ENCODE data around the gene GLE1. TPM values are rescaled to one million over a fixed set of nuclear protein-coding genes. Genes with fewer than 3 reads are reported as not detected.

GLE1 gene
- total and polyA plus RNA-seq, 2 donors = 23.7 to 36.8 TPM

DNA sequence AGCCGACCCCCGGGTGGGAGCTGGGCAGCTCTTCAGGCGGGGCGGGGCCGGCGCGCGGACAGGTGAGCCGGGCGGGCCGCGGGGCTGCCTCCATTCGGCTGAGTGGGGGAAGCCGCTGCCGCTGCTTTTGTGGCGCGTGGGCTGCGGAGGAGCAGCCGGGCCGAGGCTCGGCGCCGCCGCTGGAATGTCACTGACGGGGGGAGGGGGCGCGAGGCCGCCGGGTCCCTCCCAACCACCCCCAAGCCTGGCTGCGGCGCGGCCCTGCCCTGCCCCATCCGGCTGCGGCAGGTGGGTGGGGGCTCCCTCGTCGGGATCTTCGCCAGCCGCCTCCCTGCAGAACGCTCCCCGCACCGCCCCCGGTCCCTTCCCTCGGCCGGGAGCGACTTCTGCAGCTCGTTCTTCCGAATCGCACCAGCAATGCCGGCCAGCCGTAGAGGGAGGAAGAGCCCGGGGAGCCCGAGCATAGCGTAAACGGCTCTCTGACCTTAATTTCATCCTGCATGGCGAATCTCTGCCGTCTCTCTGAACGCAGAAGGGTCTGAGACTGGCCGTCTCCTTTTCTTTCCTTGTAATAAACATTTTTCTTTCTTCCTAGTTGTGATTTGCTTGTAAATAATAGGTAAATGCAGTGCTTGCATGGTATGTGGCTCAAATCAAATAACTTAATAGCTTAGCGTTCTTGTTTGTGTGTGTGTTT lies 48.4 kb downstream of the GLE1 start:
- Histone ChIP-seq H3K9me3 (ENCODE audit: control insufficient read depth in 2 of 2, insufficient read depth in 1 of 2, low read length in 1 of 2) (no peaks in the 10 kb centered on the region), H3K36me3 (ENCODE audit: control insufficient read depth in 2 of 2, insufficient read depth in 2 of 2, low read length in 1 of 2) (no peaks in the 10 kb centered on the region), H3K4me1 (ENCODE audit: control insufficient read depth in 2 of 2, insufficient read depth in 2 of 2, low read length in 2 of 2) (peaks cover 13 to 38% of the 10 kb centered on the region in 2 donors), H3K4me3 (ENCODE audit: low read length in 2 of 2) (peak overlapping the region; percentile 73 to 74), H3K27me3 (ENCODE audit: control insufficient read depth in 2 of 2, insufficient read depth in 1 of 2, low read length in 1 of 2) (no peaks in the 10 kb centered on the region), H3K27ac (ENCODE audit: low read depth in 1 of 2, low read length in 1 of 2) (peak overlapping the region; percentile 52 to 77)
- peak in 4 of 9 donors; percentile 23 to 44 (median 28) for DNase-seq (ENCODE audit: low read depth in 6 of 9, low spot score in 9 of 9)
- WGBS = 1% methylated on average over 59 of the region's 59 CpGs

DNA sequence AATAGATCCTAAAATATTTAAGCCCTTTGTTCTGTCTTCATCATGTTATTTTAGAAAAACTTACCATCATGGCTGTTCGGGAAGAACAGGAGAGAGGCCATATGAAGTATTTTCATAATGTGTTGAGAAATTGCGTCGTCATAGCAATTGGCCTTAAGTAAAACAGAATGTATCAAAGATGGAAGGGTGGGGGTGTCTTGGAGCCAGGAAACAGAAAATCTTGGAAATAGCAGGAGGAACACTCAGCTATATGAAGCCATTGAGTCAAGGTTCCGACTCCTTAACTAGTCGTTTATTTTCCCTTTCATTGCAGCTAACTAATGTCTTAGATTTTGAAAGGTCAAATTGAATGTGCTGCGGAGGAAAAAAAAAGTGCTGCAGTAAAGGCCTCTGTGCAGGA lies 49.2 kb downstream of the GLE1 start:
- H3K9me3 ChIP-seq (ENCODE audit: control insufficient read depth in 2 of 2, insufficient read depth in 1 of 2, low read length in 1 of 2) = no peaks in the 10 kb centered on the region
- peak overlapping the region; percentile 73 to 74 for H3K4me3 ChIP-seq (ENCODE audit: low read length in 2 of 2)
- no peaks in the 10 kb centered on the region for H3K27me3 ChIP-seq (ENCODE audit: control insufficient read depth in 2 of 2, insufficient read depth in 1 of 2, low read length in 1 of 2)
- peak in 1 of 9 donors; percentile 3 for DNase-seq (ENCODE audit: low read depth in 6 of 9, low spot score in 9 of 9)
- no peaks in the 10 kb centered on the region for H3K36me3 ChIP-seq (ENCODE audit: control insufficient read depth in 2 of 2, insufficient read depth in 2 of 2, low read length in 1 of 2)
- WGBS = 73% methylated on average over 6 of the region's 6 CpGs
- peaks cover 13 to 46% of the 10 kb centered on the region in 2 donors for H3K4me1 ChIP-seq (ENCODE audit: control insufficient read depth in 2 of 2, insufficient read depth in 2 of 2, low read length in 2 of 2)
- H3K27ac ChIP-seq (ENCODE audit: low read depth in 1 of 2, low read length in 1 of 2) = no peak overlapping the region

DNA sequence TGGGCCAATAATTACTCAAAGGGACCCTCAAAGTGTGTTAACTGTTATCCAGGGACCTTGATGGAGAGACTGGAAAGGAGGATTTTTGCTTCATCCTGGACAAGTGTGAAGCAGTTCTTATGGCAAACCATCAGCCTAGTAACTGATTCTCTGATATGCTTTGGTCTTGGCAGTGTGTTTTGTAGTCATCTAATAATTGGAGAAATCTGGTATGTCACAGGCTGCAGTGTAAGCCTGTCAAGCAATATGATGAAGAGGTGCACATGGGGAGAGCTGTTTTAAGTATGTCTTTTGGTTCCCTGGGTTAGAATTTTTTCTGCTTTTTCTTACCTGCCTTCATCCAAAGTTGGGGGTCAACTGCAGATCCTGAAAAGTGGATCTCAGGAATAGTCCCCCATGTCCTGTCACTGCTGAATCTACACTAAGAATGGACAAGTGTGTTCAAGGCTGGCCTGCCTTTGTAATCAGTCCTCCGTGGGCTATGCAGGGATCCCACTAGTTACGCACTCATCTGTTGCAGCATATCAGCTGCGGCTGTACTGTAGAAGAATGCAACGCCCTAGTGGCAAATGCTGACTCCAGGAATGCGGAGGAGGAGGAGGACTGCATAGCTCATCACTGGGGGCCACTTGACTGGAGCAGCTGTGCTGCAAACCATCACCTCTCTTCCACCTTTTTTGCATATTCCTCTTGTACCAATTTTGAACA lies 49.8 kb downstream of the GLE1 start:
- Histone ChIP-seq H3K9me3 (ENCODE audit: control insufficient read depth in 2 of 2, insufficient read depth in 1 of 2, low read length in 1 of 2) (no peaks in the 10 kb centered on the region), H3K27ac (ENCODE audit: low read depth in 1 of 2, low read length in 1 of 2) (peak overlapping the region; percentile 8 to 15), H3K36me3 (ENCODE audit: control insufficient read depth in 2 of 2, insufficient read depth in 2 of 2, low read length in 1 of 2) (no peaks in the 10 kb centered on the region), H3K27me3 (ENCODE audit: control insufficient read depth in 2 of 2, insufficient read depth in 1 of 2, low read length in 1 of 2) (no peaks in the 10 kb centered on the region), H3K4me1 (ENCODE audit: control insufficient read depth in 2 of 2, insufficient read depth in 2 of 2, low read length in 2 of 2) (peaks cover 13 to 51% of the 10 kb centered on the region in 2 donors), H3K4me3 (ENCODE audit: low read length in 2 of 2) (no peak overlapping the region)
- DNase-seq (ENCODE audit: low read depth in 6 of 9, low spot score in 9 of 9) = peak in 1 of 9 donors; percentile 25
- 92% methylated on average over 5 of the region's 5 CpGs for whole genome bisulfite sequencing

DNA sequence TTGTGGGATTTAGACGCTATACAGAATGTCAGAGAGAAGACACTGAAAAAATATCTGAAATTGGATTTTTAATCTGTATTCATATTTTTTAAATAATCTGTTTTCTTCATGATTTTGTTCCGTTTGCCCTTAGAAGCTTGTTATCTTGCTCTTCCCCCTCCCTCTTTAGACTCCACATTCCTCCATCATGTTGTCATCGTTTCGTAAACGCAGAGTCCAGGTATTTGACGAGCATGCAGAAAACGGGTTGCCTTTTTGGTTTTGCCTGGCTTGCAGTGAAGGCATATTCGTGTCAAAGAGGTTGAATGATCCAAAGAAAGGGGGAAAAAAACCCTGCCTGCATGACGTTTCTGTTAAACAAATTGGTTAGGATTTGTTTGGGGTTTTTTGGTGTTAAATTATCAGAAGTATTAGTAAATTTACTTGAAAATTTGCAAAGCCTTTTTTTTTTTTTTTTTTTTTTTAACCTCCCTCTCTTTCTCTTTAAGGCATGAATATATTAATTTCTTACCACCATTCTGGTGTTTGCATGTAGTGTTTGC lies 50.7 kb downstream of the GLE1 start:
- DNase-seq (ENCODE audit: low read depth in 6 of 9, low spot score in 9 of 9) = no peak
- Histone ChIP-seq H3K9me3 (ENCODE audit: control insufficient read depth in 2 of 2, insufficient read depth in 1 of 2, low read length in 1 of 2) (no peaks in the 10 kb centered on the region), H3K4me1 (ENCODE audit: control insufficient read depth in 2 of 2, insufficient read depth in 2 of 2, low read length in 2 of 2) (peaks cover 13 to 49% of the 10 kb centered on the region in 2 donors), H3K27ac (ENCODE audit: low read depth in 1 of 2, low read length in 1 of 2) (no peak overlapping the region), H3K4me3 (ENCODE audit: low read length in 2 of 2) (no peak overlapping the region), H3K27me3 (ENCODE audit: control insufficient read depth in 2 of 2, insufficient read depth in 1 of 2, low read length in 1 of 2) (no peaks in the 10 kb centered on the region), H3K36me3 (ENCODE audit: control insufficient read depth in 2 of 2, insufficient read depth in 2 of 2, low read length in 1 of 2) (no peaks in the 10 kb centered on the region)
- 90% methylated on average over 9 of the region's 9 CpGs for WGBS

DNA sequence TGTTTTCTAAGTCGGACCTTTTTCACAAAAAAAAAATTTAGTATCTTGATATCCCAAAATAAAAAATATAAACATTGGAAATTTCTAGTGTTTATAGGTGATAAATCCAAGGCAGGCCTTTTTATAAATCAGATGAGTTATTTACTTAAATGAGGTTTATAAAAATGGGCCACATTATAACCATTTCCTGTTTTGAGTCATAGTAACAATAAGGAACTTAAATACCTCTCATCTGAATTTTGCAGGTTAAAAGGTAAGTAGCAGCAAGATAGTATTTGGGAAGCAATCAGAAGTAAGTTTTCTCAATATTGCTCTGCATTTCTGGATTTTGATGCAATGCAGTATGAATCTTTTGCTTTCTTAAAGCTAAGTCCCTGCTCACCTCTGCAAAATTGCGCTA lies 51.8 kb downstream of the GLE1 start:
- DNase-seq (ENCODE audit: low read depth in 6 of 9, low spot score in 9 of 9) = no peak
- over 99% methylated on average over 2 of the region's 2 CpGs for WGBS
- Histone ChIP-seq H3K4me1 (ENCODE audit: control insufficient read depth in 2 of 2, insufficient read depth in 2 of 2, low read length in 2 of 2) (peaks cover 13 to 39% of the 10 kb centered on the region in 2 donors), H3K4me3 (ENCODE audit: low read length in 2 of 2) (no peak overlapping the region), H3K27ac (ENCODE audit: low read depth in 1 of 2, low read length in 1 of 2) (no peak overlapping the region), H3K36me3 (ENCODE audit: control insufficient read depth in 2 of 2, insufficient read depth in 2 of 2, low read length in 1 of 2) (no peaks in the 10 kb centered on the region), H3K9me3 (ENCODE audit: control insufficient read depth in 2 of 2, insufficient read depth in 1 of 2, low read length in 1 of 2) (no peaks in the 10 kb centered on the region), H3K27me3 (ENCODE audit: control insufficient read depth in 2 of 2, insufficient read depth in 1 of 2, low read length in 1 of 2) (no peaks in the 10 kb centered on the region)

DNA sequence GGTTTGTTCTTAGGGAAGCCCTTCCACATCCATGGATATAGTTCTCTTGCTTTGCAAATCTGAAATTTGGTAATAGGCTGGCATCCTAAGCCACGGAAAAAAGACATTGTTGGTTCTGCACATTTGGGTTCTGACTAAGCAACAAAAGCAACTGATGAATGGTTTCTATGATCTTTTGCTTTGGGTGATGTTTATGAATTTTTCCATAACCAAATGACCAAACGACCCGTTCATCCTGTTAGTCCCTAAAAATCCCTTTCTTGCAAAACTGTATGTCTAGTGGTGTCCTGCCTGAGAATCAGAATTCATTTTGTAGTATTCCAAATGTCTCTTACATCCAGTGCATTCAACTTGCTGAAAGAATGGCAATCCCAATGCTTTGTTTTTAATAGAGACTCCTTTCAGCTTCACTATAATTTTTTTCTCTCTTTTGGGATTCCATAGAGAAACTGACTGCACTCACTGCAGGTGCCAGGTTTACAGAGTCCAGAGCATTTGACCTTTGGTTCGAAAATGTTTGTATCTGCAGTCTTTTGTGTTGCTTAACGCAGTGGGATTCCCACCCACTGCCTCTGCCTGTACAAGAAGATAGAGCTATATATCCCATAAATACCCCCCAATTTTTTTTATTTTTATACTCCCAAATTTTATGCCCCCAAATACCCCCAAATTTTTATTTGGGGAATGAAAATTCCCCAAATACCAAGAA lies 52.6 kb downstream of the GLE1 start:
- Histone ChIP-seq H3K36me3 (ENCODE audit: control insufficient read depth in 2 of 2, insufficient read depth in 2 of 2, low read length in 1 of 2) (peaks cover 0 to 1% of the 10 kb centered on the region in 2 donors), H3K4me1 (ENCODE audit: control insufficient read depth in 2 of 2, insufficient read depth in 2 of 2, low read length in 2 of 2) (peaks cover 13 to 32% of the 10 kb centered on the region in 2 donors), H3K27me3 (ENCODE audit: control insufficient read depth in 2 of 2, insufficient read depth in 1 of 2, low read length in 1 of 2) (no peaks in the 10 kb centered on the region), H3K4me3 (ENCODE audit: low read length in 2 of 2) (no peak overlapping the region), H3K27ac (ENCODE audit: low read depth in 1 of 2, low read length in 1 of 2) (no peak overlapping the region), H3K9me3 (ENCODE audit: control insufficient read depth in 2 of 2, insufficient read depth in 1 of 2, low read length in 1 of 2) (no peaks in the 10 kb centered on the region)
- 97% methylated on average over 5 of the region's 5 CpGs for WGBS
- no peak for DNase-seq (ENCODE audit: low read depth in 6 of 9, low spot score in 9 of 9)

DNA sequence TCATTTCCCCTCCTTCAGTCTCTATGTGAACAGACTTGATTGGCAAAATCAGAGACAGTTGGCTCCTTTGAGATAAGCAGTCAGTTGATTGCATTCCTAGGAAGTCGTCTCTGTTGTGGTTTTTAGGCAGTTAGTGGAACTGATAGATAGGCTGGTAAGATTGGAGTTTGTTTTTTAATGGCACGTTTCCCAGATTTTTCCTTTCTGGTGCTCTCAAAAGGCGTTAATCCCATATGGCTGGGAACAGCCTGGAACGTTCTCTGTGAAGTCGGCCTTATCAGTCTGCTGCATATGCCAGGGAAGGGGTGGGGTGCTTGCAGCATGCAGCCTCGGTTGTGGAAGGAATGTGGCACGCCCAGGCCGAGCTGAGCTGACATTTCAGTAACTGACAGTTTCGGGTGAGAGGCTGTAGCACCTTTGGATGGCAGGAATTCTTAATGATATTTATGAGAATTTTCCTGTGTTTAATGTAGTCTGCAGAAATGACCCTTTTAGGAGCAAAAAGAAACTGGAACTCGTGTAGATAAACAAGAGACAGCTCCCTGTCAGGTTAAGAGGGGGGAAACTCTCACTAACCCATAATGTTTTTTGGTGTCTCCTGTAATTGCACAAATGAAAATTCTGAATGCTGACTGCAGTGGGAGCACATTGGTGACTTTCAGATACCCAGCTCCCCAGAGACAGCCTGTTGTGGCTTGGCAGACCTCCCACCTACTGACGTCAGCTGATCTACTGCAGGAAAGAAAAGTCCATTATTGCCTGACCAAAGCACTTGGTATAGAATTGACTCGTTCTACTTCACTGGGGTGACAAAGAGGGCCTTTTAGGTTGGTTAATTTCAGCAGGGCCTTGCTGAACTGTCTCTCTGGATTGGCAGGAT lies 54.2 kb downstream of the GLE1 start:
- Histone ChIP-seq H3K4me1 (ENCODE audit: control insufficient read depth in 2 of 2, insufficient read depth in 2 of 2, low read length in 2 of 2) (peaks cover 13 to 30% of the 10 kb centered on the region in 2 donors), H3K27me3 (ENCODE audit: control insufficient read depth in 2 of 2, insufficient read depth in 1 of 2, low read length in 1 of 2) (no peaks in the 10 kb centered on the region), H3K36me3 (ENCODE audit: control insufficient read depth in 2 of 2, insufficient read depth in 2 of 2, low read length in 1 of 2) (peaks cover 4 to 7% of the 10 kb centered on the region in 2 donors), H3K4me3 (ENCODE audit: low read length in 2 of 2) (no peak overlapping the region), H3K9me3 (ENCODE audit: control insufficient read depth in 2 of 2, insufficient read depth in 1 of 2, low read length in 1 of 2) (no peaks in the 10 kb centered on the region), H3K27ac (ENCODE audit: low read depth in 1 of 2, low read length in 1 of 2) (peak overlapping the region in 1 of 2 donors; percentile 59)
- 13% methylated on average over 12 of the region's 12 CpGs for whole genome bisulfite sequencing
- DNase-seq (ENCODE audit: low read depth in 6 of 9, low spot score in 9 of 9) = peak in 1 of 9 donors; percentile 25

DNA sequence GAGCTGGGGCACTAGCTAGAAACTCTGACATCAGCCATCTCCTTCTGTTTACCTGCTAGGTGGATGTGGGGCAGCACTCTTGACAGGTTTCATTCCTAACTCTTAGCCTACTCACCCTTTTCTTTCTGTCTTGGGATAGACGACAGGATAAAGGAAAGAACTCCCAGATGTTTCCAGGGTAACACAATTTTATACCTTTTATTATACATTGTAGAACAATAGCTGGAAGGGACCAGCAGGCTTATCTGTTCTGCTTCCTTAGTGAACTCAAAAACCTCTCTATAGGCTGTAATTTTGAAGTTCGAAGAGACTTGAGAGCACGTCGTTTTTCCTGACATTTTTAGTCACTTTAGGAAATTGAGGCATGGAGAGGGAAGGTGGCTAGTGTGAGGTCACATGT lies 61.1 kb downstream of the GLE1 start:
- Histone ChIP-seq H3K27ac (ENCODE audit: low read depth in 1 of 2, low read length in 1 of 2) (no peak overlapping the region), H3K36me3 (ENCODE audit: control insufficient read depth in 2 of 2, insufficient read depth in 2 of 2, low read length in 1 of 2) (peaks cover 33 to 38% of the 10 kb centered on the region in 2 donors), H3K4me3 (ENCODE audit: low read length in 2 of 2) (no peak overlapping the region), H3K9me3 (ENCODE audit: control insufficient read depth in 2 of 2, insufficient read depth in 1 of 2, low read length in 1 of 2) (no peaks in the 10 kb centered on the region), H3K4me1 (ENCODE audit: control insufficient read depth in 2 of 2, insufficient read depth in 2 of 2, low read length in 2 of 2) (no peaks in the 10 kb centered on the region), H3K27me3 (ENCODE audit: control insufficient read depth in 2 of 2, insufficient read depth in 1 of 2, low read length in 1 of 2) (no peaks in the 10 kb centered on the region)
- no peak for DNase-seq (ENCODE audit: low read depth in 6 of 9, low spot score in 9 of 9)
- 93% methylated on average over 4 of the region's 4 CpGs for WGBS

All from thymus (tissue), 11 donors.